Measurements from ENCODE around the gene LIPJ. TPM values are rescaled to one million over a fixed set of nuclear protein-coding genes. Genes with fewer than 3 reads are reported as not detected.

Gene LIPJ
- total and polyA plus RNA-seq, 2 donors (not counting 1 experiment from before 2014, with no cell fraction given) = under 0.01 TPM; not detected in 1

GRCh38 chr10:88624840-88625239 lies 38.3 kb downstream of the LIPJ start:
- no peak for TF ChIP-seq EZH2 (IDR thresholded peaks at IDR 0.05; ENCODE audit: low read length, missing control alignments)
- TF ChIP-seq CTCF (conservative IDR thresholded peaks at IDR 0.05 in 1 of 2, IDR thresholded peaks at IDR 0.05 in 1 of 2; ENCODE audit: low read depth in 1 of 2, low read length in 2 of 2) = no peak
- H3K27ac ChIP-seq (ENCODE audit: insufficient read depth, low read length) = no peak overlapping the region
- no peak overlapping the region for H3K9ac ChIP-seq (ENCODE audit: insufficient read depth, low read length)
- H3K4me3 ChIP-seq (replicated peaks in 1 of 4; ENCODE audit: control extremely low read depth in 1 of 4, insufficient read depth in 1 of 4, low read depth in 3 of 4, low read length in 4 of 4) = no peak overlapping the region
- H3K27me3 ChIP-seq (ENCODE audit: control insufficient read depth, insufficient read depth, low read length) = no peaks in the 10 kb centered on the region
- no peak for DNase-seq (ENCODE audit: low read depth in 2 of 2)
- no peak overlapping the region for H2AFZ ChIP-seq (ENCODE audit: low read length)
- no peak overlapping the region for H3K4me2 ChIP-seq (ENCODE audit: extremely low read depth, insufficient read depth, low read length)
- H3K4me1 ChIP-seq (ENCODE audit: control insufficient read depth, extremely low read depth, insufficient read depth, low read length) = no peaks in the 10 kb centered on the region
- H3K36me3 ChIP-seq (ENCODE audit: control insufficient read depth, insufficient read depth, low read length) = no peaks in the 10 kb centered on the region
- H3K79me2 ChIP-seq (ENCODE audit: control insufficient read depth, insufficient read depth, low read length) = no peaks in the 10 kb centered on the region
- no peaks in the 10 kb centered on the region for H4K20me1 ChIP-seq (ENCODE audit: control insufficient read depth, extremely low read depth, insufficient read depth, low read length)
- H3K9me3 ChIP-seq (ENCODE audit: control insufficient read depth, insufficient read depth, low read depth, low read length) = no peaks in the 10 kb centered on the region

- no peak overlapping the region for H3K27ac ChIP-seq (ENCODE audit: insufficient read depth, low read length)
- H3K4me1 ChIP-seq (ENCODE audit: control insufficient read depth, extremely low read depth, insufficient read depth, low read length) = peaks cover 4% of the 10 kb centered on the region
- no peaks in the 10 kb centered on the region for H4K20me1 ChIP-seq (ENCODE audit: control insufficient read depth, extremely low read depth, insufficient read depth, low read length)
- no peaks in the 10 kb centered on the region for H3K27me3 ChIP-seq (ENCODE audit: control insufficient read depth, insufficient read depth, low read length)
- H3K9me3 ChIP-seq (ENCODE audit: control insufficient read depth, insufficient read depth, low read depth, low read length) = no peaks in the 10 kb centered on the region
- H3K36me3 ChIP-seq (ENCODE audit: control insufficient read depth, insufficient read depth, low read length) = no peaks in the 10 kb centered on the region
- no peak overlapping the region for H3K4me2 ChIP-seq (ENCODE audit: extremely low read depth, insufficient read depth, low read length)
- no peak overlapping the region for H2AFZ ChIP-seq (ENCODE audit: low read length)
- no peak overlapping the region for H3K4me3 ChIP-seq (replicated peaks in 1 of 4; ENCODE audit: control extremely low read depth in 1 of 4, insufficient read depth in 1 of 4, low read depth in 3 of 4, low read length in 4 of 4)
- no peak overlapping the region for H3K9ac ChIP-seq (ENCODE audit: insufficient read depth, low read length)
- TF ChIP-seq EZH2 (IDR thresholded peaks at IDR 0.05; ENCODE audit: low read length, missing control alignments) (no peak), CTCF (conservative IDR thresholded peaks at IDR 0.05 in 1 of 2, IDR thresholded peaks at IDR 0.05 in 1 of 2; ENCODE audit: low read depth in 1 of 2, low read length in 2 of 2) (no peak)
- H3K79me2 ChIP-seq (ENCODE audit: control insufficient read depth, insufficient read depth, low read length) = no peaks in the 10 kb centered on the region
- DNase-seq (ENCODE audit: low read depth in 2 of 2) = no peak
These were observed 53.6 kb downstream of the LIPJ start for GRCh38 chr10:88640186-88640585.

GRCh38 chr10:88642209-88642608 lies 55.6 kb downstream of the LIPJ start:
- Histone ChIP-seq H3K27me3 (ENCODE audit: control insufficient read depth, insufficient read depth, low read length) (no peaks in the 10 kb centered on the region), H4K20me1 (ENCODE audit: control insufficient read depth, extremely low read depth, insufficient read depth, low read length) (no peaks in the 10 kb centered on the region), H3K9ac (ENCODE audit: insufficient read depth, low read length) (no peak overlapping the region), H3K79me2 (ENCODE audit: control insufficient read depth, insufficient read depth, low read length) (no peaks in the 10 kb centered on the region), H3K27ac (ENCODE audit: insufficient read depth, low read length) (no peak overlapping the region), H3K4me2 (ENCODE audit: extremely low read depth, insufficient read depth, low read length) (no peak overlapping the region), H3K9me3 (ENCODE audit: control insufficient read depth, insufficient read depth, low read depth, low read length) (no peaks in the 10 kb centered on the region), H2AFZ (ENCODE audit: low read length) (no peak overlapping the region), H3K4me1 (ENCODE audit: control insufficient read depth, extremely low read depth, insufficient read depth, low read length) (peaks cover 4% of the 10 kb centered on the region), H3K4me3 (replicated peaks in 1 of 4; ENCODE audit: control extremely low read depth in 1 of 4, insufficient read depth in 1 of 4, low read depth in 3 of 4, low read length in 4 of 4) (no peak overlapping the region), H3K36me3 (ENCODE audit: control insufficient read depth, insufficient read depth, low read length) (no peaks in the 10 kb centered on the region)
- TF ChIP-seq EZH2 (IDR thresholded peaks at IDR 0.05; ENCODE audit: low read length, missing control alignments) (no peak), CTCF (conservative IDR thresholded peaks at IDR 0.05 in 1 of 2, IDR thresholded peaks at IDR 0.05 in 1 of 2; ENCODE audit: low read depth in 1 of 2, low read length in 2 of 2) (no peak)
- no peak for DNase-seq (ENCODE audit: low read depth in 2 of 2)
